Limb (tissue), 2 donors: Measurements from ENCODE around the gene ACBD3.
"Not testable (repeated sequence)": the region's sequence is repeated elsewhere in the genome, so short reads cannot be mapped to it uniquely, and the experiment has no call there.

ENCODE experiments used
- DNase-seq, 2 donors: peaks; one replicate each; pipeline ENCODE4 v3.0.0-alpha.2; 2016; ENCODE audit errors: extremely low spot score in 2 of 2

Gene ACBD3

GRCh38 chr1:226186124-226187018 is at the start of gene ACBD3:
Gene ACBD3 (minus strand): TSS chr1:226186741. CDS start chr1:226186675, 66 bp downstream.
- peak; percentile 92 to 93 for DNase-seq

GRCh38 chr1:226233806-226234205 is 47.3 kb upstream of the ACBD3 start:
- no peak for DNase-seq

- DNase-seq = no peak
These were observed 46.8 kb upstream of the ACBD3 start for GRCh38 chr1:226233293-226233692.

DNA sequence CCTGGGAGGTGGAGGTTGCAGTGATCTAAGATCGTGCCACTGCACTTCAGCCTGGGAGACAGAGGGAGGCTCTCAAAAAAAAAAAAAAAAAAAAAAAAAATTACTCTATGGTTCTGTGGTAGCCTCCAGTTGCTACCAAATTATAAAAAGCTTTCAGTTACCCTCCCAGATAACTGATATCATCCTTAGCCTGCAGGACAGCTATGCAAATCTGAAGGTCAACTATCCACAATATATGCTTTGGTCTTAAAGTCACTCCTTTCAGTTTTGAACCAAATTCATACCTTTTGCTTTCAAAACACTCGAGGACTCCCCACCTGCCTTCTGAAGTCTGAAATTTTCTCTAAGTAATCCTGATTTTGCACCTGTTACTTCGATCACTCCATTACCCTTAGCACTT is 40.1 kb upstream of the ACBD3 start:
- DNase-seq = no peak

DNA sequence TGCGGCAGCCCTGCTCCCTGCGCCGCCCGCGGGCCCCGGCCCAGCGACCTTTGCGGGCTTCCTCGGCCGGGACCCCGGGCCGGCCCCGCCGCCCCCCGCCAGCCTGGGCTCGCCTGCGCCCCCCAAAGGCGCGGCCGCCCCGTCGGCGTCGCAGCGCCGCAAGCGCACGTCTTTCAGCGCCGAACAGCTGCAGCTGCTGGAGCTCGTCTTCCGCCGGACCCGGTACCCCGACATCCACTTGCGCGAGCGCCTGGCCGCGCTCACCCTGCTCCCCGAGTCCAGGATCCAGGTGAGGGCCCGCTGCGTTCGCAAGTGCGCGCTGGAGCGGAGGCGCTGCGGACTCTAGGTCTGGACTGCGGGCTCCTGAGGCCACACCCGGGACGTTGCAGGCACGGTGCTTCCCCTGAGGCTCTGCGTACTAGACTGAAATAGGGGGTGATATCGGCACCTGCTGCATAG is 37.3 kb upstream of the ACBD3 start:
- DNase-seq = peak in 1 of 2 donors; percentile 60

DNA sequence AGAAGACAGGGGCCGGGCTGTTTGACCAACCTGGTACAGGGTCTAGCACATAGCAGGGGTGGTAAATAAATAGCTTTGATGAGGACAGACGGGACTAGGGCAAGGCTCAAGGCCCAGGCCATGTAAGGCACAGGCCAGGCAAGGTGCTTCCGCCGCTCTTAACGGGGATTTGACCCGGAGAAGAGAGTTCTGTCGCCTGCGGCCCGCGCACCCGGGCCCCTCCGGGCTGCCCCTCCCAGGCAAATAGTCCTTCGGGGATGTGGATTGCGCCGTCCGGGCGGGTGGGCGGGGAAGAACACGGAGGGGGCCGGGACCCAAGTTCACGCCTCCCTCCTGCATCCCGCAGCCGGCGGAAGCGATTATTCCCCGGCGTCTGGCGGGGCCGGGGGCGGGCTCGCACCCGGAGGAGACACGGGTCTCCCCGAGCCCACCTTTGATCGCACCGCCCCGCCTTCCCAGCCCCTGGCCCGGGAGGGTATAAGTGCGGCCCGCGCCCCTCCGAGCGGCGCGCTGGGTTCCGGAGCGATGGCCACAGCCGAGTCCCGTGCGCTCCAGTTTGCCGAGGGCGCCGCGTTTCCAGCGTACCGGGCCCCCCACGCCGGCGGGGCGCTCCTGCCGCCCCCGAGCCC is 36.7 kb upstream of the ACBD3 start, which contains the start of gene MIXL1:
TSS of gene MIXL1 (plus strand) at position 508 of the 629 bp plus-strand sequence. CDS start at position 526, 18 bp downstream.
- DNase-seq = no peak

GRCh38 chr1:226222686-226223085 is 36.1 kb upstream of the ACBD3 start:
- no peak for DNase-seq

DNA sequence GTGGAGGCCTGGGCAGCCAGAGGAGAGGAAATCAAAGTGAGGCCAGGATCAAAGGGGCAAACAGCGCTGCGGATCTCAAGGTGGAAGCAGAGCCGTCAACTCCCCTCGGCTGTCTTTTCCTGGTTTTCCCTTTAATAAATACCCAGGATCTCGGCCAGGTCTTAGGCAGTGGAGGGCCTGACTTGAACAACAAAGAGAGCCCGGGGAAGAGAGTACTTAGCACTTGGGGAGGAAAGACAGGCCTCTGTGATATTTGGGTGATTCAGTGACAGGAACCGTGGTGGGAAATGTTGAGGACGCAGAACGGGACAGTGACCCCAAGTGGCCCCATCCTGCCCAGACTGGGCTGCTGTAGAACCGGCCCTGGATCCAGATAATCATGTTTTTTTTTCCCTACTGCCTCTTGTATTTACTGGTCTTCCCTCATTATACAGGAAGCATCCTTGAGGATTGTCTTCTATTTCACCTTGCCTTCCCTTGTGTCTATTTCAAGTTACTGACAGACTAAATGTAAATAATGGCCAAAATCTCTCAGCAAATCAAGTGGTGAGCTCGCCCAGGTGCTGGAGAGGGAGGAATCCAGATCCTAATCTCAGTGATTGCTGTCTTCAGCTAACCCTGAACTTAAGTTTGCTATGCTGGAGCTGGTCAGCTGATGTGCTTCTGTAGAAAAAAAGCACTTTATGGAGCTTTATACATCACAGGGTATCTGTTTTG is 34.1 kb upstream of the ACBD3 start:
- DNase-seq = no peak

- no peak for DNase-seq
These were observed 30.7 kb upstream of the ACBD3 start for GRCh38 chr1:226217273-226217672.

GRCh38 chr1:226216056-226216455 is 29.5 kb upstream of the ACBD3 start:
- no peak for DNase-seq

- DNase-seq = no peak
These were observed 28.7 kb upstream of the ACBD3 start for GRCh38 chr1:226215239-226215638.

DNA sequence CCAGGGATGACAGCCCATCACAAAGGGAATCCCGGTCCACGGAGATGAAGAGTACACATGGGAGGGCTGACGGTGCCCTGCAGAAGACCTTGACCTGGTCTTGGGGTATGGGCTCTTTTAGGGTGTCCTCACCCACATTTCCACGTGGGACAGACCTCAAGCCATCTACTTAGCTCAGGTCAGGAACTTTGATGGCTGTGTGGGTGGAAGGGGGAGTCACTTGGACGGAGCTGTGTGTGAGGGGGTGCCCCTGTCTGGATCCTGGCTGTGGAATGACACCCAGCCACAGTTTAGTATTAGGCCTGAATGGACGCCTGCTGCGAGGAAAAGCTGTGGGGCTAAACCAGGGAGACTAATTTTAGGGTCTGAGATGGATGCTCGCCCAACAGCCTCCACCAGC is 26.0 kb upstream of the ACBD3 start:
- no peak for DNase-seq

DNA sequence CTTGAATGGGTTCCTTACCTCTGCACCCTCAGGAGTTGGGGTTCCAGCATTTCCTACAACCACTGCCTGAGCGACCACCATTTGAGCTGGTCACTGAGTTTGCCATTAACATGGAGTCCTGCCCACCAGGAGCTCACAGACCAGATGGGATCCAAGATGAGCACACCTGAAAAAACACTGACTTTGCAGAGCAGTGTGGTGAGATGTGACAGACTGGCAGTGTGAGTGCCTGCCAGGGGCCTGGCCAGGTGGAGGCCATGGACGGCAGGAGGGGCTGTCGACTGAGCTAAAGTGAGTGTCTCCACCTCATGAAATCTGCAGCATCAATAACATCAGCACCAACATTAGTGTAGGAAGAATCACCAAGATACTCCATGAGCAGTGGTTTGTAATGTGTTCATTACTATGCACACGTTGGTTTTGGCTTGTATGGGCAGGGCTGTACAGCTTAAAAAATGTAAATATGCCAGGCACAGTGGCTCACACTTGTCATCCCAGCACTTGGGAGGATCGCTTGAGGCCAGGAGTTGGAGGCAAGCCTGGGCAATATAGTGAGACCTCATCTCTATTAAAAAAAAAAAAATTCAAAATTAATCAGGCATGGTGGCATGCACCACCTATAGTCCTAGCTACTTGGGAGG is 24.8 kb upstream of the ACBD3 start:
- DNase-seq = no peak

DNA sequence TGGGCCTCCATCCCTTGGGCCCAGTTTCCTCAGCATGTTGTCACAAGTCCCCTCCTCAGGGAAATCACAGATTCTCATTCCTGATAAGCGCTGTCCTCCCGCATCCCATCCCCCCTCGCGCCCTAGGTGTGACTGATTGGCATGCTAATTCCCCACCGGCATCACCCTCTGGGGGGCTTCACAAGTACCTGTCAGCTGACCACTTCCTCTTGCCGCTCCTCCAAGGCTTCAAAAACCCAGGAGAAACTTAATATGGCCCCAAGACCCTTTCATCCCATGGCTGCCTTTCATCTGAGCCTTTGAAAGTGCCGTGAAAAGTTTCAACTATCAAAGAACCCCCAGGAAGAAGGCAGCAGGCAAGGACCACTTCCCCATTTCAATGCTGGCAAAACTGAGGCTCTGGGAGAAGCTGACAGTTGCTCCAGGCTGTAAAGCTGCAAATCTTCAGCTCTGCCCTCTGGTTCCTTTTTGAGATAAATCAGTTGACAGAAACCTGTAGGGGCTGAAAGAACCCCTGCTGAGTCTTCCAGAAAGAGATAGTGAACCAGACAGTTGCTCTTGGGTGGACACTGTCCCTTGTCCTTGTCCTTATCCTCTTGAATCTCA is 24.1 kb upstream of the ACBD3 start:
- DNase-seq = no peak

DNA sequence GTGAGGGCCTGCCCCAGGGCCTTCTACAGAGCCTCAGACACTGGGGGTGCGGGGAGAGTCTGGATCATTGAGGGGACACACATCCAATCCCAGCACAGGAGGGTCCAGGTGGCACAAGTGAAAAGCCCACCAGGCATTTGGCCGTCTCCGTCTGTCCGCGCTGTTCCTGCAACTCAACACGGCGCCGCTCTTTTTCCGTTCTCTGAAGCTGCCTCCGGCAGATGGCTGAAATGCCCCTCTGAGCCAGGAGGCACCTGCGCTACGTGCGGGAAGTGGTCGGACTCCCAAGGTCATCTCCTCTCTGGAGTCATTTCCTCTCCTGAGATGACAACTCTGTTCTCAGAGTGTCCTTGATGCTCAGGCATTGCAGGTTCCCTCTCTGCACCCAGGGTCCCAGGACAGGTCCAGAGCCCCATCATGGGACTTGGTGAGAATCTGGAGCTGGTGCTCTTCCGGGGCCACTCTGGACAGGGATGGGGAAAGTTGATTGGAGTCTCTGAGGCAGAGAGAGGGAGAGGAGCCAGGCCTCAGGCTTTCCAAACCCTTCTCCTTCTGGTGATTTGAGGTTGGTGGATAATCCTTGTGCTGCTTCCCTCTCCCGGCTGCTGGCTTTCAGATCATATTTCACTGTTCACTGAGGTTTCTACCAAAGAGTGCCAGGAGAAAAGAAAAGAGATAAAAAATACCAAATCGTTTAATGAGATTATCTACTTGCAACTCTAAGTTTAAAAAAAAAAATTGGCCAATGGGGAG is 22.9 kb upstream of the ACBD3 start:
- DNase-seq = no peak

GRCh38 chr1:226207048-226207447 is 20.5 kb upstream of the ACBD3 start:
- no peak for DNase-seq

DNA sequence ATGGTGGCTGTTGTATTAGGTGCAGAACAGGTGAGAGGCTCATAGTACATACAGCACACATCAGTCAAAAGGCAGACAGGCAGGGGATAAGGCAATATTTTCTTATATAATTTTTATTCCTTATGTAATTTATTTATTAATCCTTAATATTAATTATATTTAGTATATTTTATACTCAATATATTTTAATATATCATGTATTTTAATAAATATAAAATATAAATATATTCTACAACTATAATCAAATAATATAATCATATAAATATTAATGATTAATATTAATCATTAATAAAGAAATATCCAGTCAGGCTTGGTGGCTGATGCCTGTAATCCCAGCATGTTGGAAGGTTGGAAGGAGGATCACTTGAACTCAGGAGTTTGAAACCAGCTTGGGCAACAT is 17.7 kb upstream of the ACBD3 start:
- no peak for DNase-seq

DNA sequence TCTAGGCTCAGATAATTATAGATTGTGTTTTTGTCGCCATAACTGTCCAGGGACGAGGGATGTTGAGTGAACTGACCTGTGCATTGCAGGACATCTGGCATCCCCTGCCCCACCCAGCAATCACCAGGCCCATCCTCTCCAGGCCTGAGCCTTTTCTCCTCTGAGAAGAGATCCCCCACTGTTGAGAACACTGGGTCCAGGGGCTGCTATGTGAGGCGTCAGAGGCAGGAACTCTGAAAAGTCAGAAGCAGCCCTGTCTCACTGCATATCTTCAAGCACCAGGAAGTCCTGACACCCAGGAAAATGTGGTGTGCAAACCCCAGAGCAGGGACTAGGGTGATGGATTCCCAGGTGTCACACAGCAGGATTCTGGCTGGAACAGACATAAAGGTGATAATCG is 17.1 kb upstream of the ACBD3 start:
- DNase-seq = no peak

- DNase-seq = no peak
These were observed 16.7 kb upstream of the ACBD3 start for GRCh38 chr1:226203240-226203639.

- not testable (repeated sequence) for DNase-seq
These were observed 16.1 kb upstream of the ACBD3 start for GRCh38 chr1:226202666-226203065.
